Erythroblast (primary cell): ENCODE measurements around the gene EHMT1.

Source experiments
- GATA1 ChIP-seq: IDR thresholded peaks from 2 replicates; pipeline ENCODE4 v1.6.1; 2011; ENCODE audit warnings: low read depth, mild to moderate bottlenecking, control low read depth, low read length, moderate library complexity
- POLR2A ChIP-seq: IDR thresholded peaks from 2 replicates; pipeline ENCODE4 v1.6.1; 2011; ENCODE audit warnings: mild to moderate bottlenecking, low read length

DNA sequence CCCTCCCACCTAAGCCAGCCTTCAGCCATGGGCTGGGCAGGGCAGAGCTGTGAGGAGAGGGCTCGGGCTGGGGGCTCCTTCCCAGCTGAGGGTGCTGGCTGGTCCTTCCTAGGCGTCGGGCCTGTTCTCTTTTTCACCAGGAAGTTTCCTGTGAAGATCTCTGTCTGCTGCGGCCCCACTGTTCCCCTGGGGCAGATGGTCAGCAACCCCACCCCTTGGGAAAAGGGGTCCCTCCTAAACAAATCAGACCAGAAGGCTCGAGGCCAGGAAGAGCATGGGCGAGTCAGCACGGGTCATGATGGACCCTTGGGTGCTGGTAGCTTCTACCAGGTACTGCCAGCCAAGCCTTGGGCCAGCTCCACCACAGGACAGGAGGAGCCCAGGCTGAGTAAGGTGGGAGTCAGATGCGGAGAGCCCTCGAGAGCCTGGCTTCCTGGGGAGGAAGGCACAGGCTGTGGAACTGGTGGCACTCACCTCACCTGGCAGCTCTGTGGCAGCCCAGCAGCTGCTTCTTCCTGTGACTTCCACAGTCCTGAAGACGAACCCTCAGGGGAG is 262.2 kb downstream of the EHMT1 start:
- TF ChIP-seq POLR2A = no peak
- TF ChIP-seq GATA1 = no peak
